IMR-90 (cell line): Measurements from ENCODE around the gene HTR3E. TPM values are rescaled to one million over a fixed set of nuclear protein-coding genes. Genes with fewer than 3 reads are reported as not detected.

ENCODE experiments used
- ATAC-seq: fragments of 200-7000 bp; cut with Tn5 transposase; 2 replicates; pipeline ENCODE4 v1.9.1; 2020; ENCODE audit warnings: low read depth, mild to moderate bottlenecking, moderate library complexity
- BruUV-seq: library from RNA; stranded (reverse); fragments of 400-500 nt; replicated peaks from 2 replicates; lab custom pipeline; 2021; lab: Mats Ljungman, UMichigan
- CTCF ChIA-PET: fragments of 300-600 bp; formaldehyde crosslinking; extraction: SDS; loops from one replicate; lab custom pipeline; 2021; ENCODE audit warnings: antibody characterized with exemption; lab: Yijun Ruan, JAX
- POLR2A ChIA-PET: fragments of 300-600 bp; sonication (Branson Sonifier 250); formaldehyde crosslinking; loops from one replicate; lab custom pipeline; 2022; ENCODE audit warnings: antibody characterized with exemption; ENCODE audit not compliant: unreplicated experiment; lab: Charles Lee
- DNase-seq: peaks from one replicate; pipeline ENCODE4 v3.0.0; 2013
- H2AFZ ChIP-seq: replicated peaks from 2 replicates; pipeline ENCODE3; 2013; ENCODE audit warnings: low read length, mild to moderate bottlenecking; ENCODE audit not compliant: poor library complexity
- H2AK5ac ChIP-seq: 2 replicates; pipeline ENCODE4 v1.6.1; 2013; ENCODE audit warnings: low read depth, low read length, inconsistent platforms
- H2AK9ac ChIP-seq: replicated peaks from 2 replicates; pipeline ENCODE3; 2013; ENCODE audit warnings: mild to moderate bottlenecking, low read depth, low read length, moderate library complexity; ENCODE audit not compliant: poor library complexity
- H2BK120ac ChIP-seq: 2 replicates; pipeline ENCODE4 v1.6.1; 2013; ENCODE audit warnings: low read depth, low read length, inconsistent platforms
- H2BK15ac ChIP-seq: 3 replicates; pipeline ENCODE4 v1.6.1; 2013; ENCODE audit warnings: low read depth, low read length, inconsistent platforms
- H2BK20ac ChIP-seq: 2 replicates; pipeline ENCODE4 v1.6.1; 2013; ENCODE audit warnings: low read depth, mild to moderate bottlenecking, inconsistent platforms, low read length, moderate library complexity
- H2BK5ac ChIP-seq: 2 replicates; pipeline ENCODE4 v1.6.1; 2013; ENCODE audit warnings: mild to moderate bottlenecking, low read depth, low read length, inconsistent platforms; ENCODE audit not compliant: poor library complexity, severe bottlenecking
- H3K14ac ChIP-seq: replicated peaks from 2 replicates; pipeline ENCODE4 v1.6.1; 2013; ENCODE audit warnings: low read depth, low read length, inconsistent platforms
- H3K18ac ChIP-seq: 2 replicates; pipeline ENCODE4 v1.6.1; 2013; ENCODE audit warnings: low read depth, low read length, control low read depth
- H3K23ac ChIP-seq: 2 replicates; pipeline ENCODE4 v1.6.1; 2013; ENCODE audit warnings: low read depth, low read length, inconsistent platforms
- H3K27ac ChIP-seq: 2 replicates; pipeline ENCODE4 v1.5.1; 2013; ENCODE audit warnings: mild to moderate bottlenecking, control low read depth, low read length; ENCODE audit not compliant: insufficient read depth
- H3K27me3 ChIP-seq: 2 replicates; pipeline ENCODE4 v1.6.1; 2013; ENCODE audit warnings: low read length; ENCODE audit not compliant: control insufficient read depth, insufficient read depth
- H3K36me3 ChIP-seq: 2 replicates; pipeline ENCODE4 v1.6.1; 2013; ENCODE audit warnings: low read length, mixed read lengths; ENCODE audit not compliant: control insufficient read depth, insufficient read depth
- H3K4ac ChIP-seq: 2 replicates; pipeline ENCODE4 v1.6.1; 2013; ENCODE audit warnings: low read depth, low read length, inconsistent platforms
- H3K4me1 ChIP-seq: 2 replicates; pipeline ENCODE4 v1.6.1; 2013; ENCODE audit warnings: low read length, mixed read lengths; ENCODE audit not compliant: control insufficient read depth, insufficient read depth
- H3K4me2 ChIP-seq: 2 replicates; pipeline ENCODE4 v1.6.1; 2013; ENCODE audit warnings: low read depth, mild to moderate bottlenecking, control low read depth, low read length, moderate library complexity
- H3K4me3 ChIP-seq: 2 replicates; pipeline ENCODE4 v1.5.1; 2013; ENCODE audit warnings: low read depth, mild to moderate bottlenecking, control low read depth, low read length, moderate library complexity; ENCODE audit not compliant: insufficient read depth
- H3K56ac ChIP-seq: 2 replicates; pipeline ENCODE4 v1.6.1; 2013; ENCODE audit warnings: low read length, inconsistent platforms; ENCODE audit not compliant: insufficient read depth; ENCODE audit errors: extremely low read depth
- H3K79me1 ChIP-seq, 2 experiments: 2 replicates each; pipeline ENCODE4 v1.6.1; 2013; ENCODE audit warnings: low read length in 2 of 2, inconsistent platforms in 1 of 2, low read depth in 1 of 2
- H3K9ac ChIP-seq: 2 replicates; pipeline ENCODE4 v1.6.1; 2013; ENCODE audit warnings: low read depth, low read length, control low read depth
- H3K9me1 ChIP-seq: 2 replicates; pipeline ENCODE4 v1.6.1; 2013; ENCODE audit warnings: low read length, inconsistent platforms; ENCODE audit not compliant: insufficient read depth
- H3K9me3 ChIP-seq: 2 replicates; pipeline ENCODE4 v1.6.1; 2013; ENCODE audit warnings: low read length; ENCODE audit not compliant: control insufficient read depth, insufficient read depth
- H4K20me1 ChIP-seq: 2 replicates; pipeline ENCODE4 v1.6.1; 2013; ENCODE audit warnings: low read length, inconsistent platforms; ENCODE audit not compliant: insufficient read depth
- H4K5ac ChIP-seq: 2 replicates; pipeline ENCODE4 v1.6.1; 2013; ENCODE audit warnings: mild to moderate bottlenecking, low read depth, low read length, control low read depth
- H4K8ac ChIP-seq, 2 experiments: 2 replicates each; pipeline ENCODE4 v1.6.1; 2013; ENCODE audit warnings: low read depth in 2 of 2, low read length in 2 of 2, control low read depth in 1 of 2, inconsistent platforms in 1 of 2
- H4K91ac ChIP-seq: 2 replicates; pipeline ENCODE4 v1.6.1; 2013; ENCODE audit warnings: low read depth, low read length, inconsistent platforms; ENCODE audit not compliant: insufficient read depth
- FOS ChIP-seq: fragments of 150-350 bp; IDR thresholded peaks from 2 replicates; pipeline ENCODE4 v1.6.1; 2016; ENCODE audit warnings: low read depth, low read length
- MXI1 ChIP-seq: IDR thresholded peaks from 2 replicates; pipeline ENCODE4 v1.6.1; 2012; ENCODE audit warnings: low read depth, mild to moderate bottlenecking, low read length, moderate library complexity, borderline replicate concordance
- RAD21 ChIP-seq: IDR thresholded peaks from 2 replicates; pipeline ENCODE4 v1.6.1; 2012; ENCODE audit warnings: low read length, improper control_type of control experiment
- RFX5 ChIP-seq: IDR thresholded peaks from 2 replicates; pipeline ENCODE4 v1.8.0; 2012; ENCODE audit warnings: low read depth, mild to moderate bottlenecking, low read length, moderate library complexity
- SMC3 ChIP-seq: fragments of 150-350 bp; IDR thresholded peaks from 2 replicates; pipeline ENCODE4 v1.6.1; 2016; ENCODE audit warnings: low read depth, mild to moderate bottlenecking, antibody characterized with exemption, low read length, moderate library complexity
- USF2 ChIP-seq: fragments of 150-350 bp; IDR thresholded peaks from 2 replicates; pipeline ENCODE4 v1.6.1; 2017; ENCODE audit warnings: mild to moderate bottlenecking, antibody characterized with exemption, low read length, low read depth
- WGBS, 2 experiments: methylation state at CpG; one replicate each; pipeline versions ENCODE4 v1.1.5 to v1.1.7; 2013; ENCODE audit warnings: missing lambda C conversion rate in 2 of 2; ENCODE audit not compliant: insufficient read length in 1 of 2; ENCODE audit errors: extremely low coverage in 2 of 2; 5-methylcytosine and 5-hydroxymethylcytosine counted together
- dilution Hi-C: fragments of 300-500 bp; cut with HindIII; formaldehyde crosslinking; loops from one replicate; pipeline ENCODE4 v1.14.3; 2018; ENCODE audit warnings: low sequenced_read_pairs; ENCODE audit not compliant: unreplicated experiment
- in situ Hi-C: fragments of 300-500 bp; cut with MboI; formaldehyde crosslinking; loops from 3 replicates; pipeline ENCODE4 v1.14.3; 2019; ENCODE audit warnings: low sequenced_read_pairs, inconsistent platforms, mixed read lengths
- intact Hi-C: fragments of 100-400 bp; cut with micrococcal nuclease; formaldehyde crosslinking; loops from 2 replicates; pipeline ENCODE4 v1.10.0; 2022
- polyA plus RNA-seq, 3 experiments: library from polyadenylated mRNA; depleted of rRNA; stranded (reverse); fragments of >200 nt; gene quantifications; 2 replicates each; pipeline ENCODE4 v1.2.3, GENCODE V29; 2012; ENCODE audit warnings: low replicate concordance in 1 of 3
- total RNA-seq: library from RNA; depleted of rRNA; stranded (reverse); fragments of >200 nt; gene quantifications from 2 replicates; pipeline ENCODE4 v1.2.3, GENCODE V29; 2012
- TF ChIP-seq, protein P1 (sequence below): conservative IDR thresholded peaks from 2 replicates; pipeline ENCODE4 v1.5.1; 2012; ENCODE audit warnings: mild to moderate bottlenecking, low read depth, low read length, improper control_type of control experiment

HTR3E gene
- total and polyA plus RNA-seq, 2 of the 4 experiments (the other 2 are of a cell fraction) = not detected

- H3K4me3 ChIP-seq = no peak overlapping the region
- peak; percentile 86 for ATAC-seq
- H3K9me3 ChIP-seq = no peaks in the 10 kb centered on the region
- no peak overlapping the region for H3K56ac ChIP-seq
- DNase-seq = peak; percentile 61
- H2BK120ac ChIP-seq = no peak overlapping the region
- peaks cover 45% of the 10 kb centered on the region for H3K36me3 ChIP-seq
- intact Hi-C loops (loop anchor here (1.0 to 5.0 kb wide), 2 partner anchors 107 to 144 kb away; no protein-coding TSS in a partner anchor), in situ Hi-C loops (no loop called here), dilution Hi-C loops (no loop called here)
- no peak overlapping the region for H3K14ac ChIP-seq
- POLR2A ChIA-PET = no interaction called here
- no peaks in the 10 kb centered on the region for H3K27me3 ChIP-seq
- H4K20me1 ChIP-seq = peaks cover 18% of the 10 kb centered on the region
- no peak overlapping the region for H4K5ac ChIP-seq
- H3K4me1 ChIP-seq = 0 out of 2 replicates have a peak, but pooled peaks cover 2% of the 10 kb centered on the region
- H2BK5ac ChIP-seq = no peak overlapping the region
- WGBS, 2 experiments = 6% methylated on average over 2 of the region's 4 CpGs; no CpG with 5 or more reads in 1 of the 2 experiments
- peak overlapping the region; percentile 37 for H2AK9ac ChIP-seq
- H3K18ac ChIP-seq = no peak overlapping the region
- no peak overlapping the region; the same call in 1 of the 2 replicates for H3K27ac ChIP-seq
- no peak overlapping the region for H3K9ac ChIP-seq
- no peak overlapping the region for H4K91ac ChIP-seq
- H3K9me1 ChIP-seq = no peaks in the 10 kb centered on the region; the same call in 1 of the 2 replicates
- peaks cover 15 to 22% of the 10 kb centered on the region in 2 experiments for H3K79me1 ChIP-seq
- H4K8ac ChIP-seq = no peak overlapping the region
- no peak overlapping the region for H2BK15ac ChIP-seq
- peak; percentile 19; the same call in 1 of the 2 replicates for TF ChIP-seq USF2
- TF ChIP-seq FOS = no peak
- TF ChIP-seq, protein P1, sequence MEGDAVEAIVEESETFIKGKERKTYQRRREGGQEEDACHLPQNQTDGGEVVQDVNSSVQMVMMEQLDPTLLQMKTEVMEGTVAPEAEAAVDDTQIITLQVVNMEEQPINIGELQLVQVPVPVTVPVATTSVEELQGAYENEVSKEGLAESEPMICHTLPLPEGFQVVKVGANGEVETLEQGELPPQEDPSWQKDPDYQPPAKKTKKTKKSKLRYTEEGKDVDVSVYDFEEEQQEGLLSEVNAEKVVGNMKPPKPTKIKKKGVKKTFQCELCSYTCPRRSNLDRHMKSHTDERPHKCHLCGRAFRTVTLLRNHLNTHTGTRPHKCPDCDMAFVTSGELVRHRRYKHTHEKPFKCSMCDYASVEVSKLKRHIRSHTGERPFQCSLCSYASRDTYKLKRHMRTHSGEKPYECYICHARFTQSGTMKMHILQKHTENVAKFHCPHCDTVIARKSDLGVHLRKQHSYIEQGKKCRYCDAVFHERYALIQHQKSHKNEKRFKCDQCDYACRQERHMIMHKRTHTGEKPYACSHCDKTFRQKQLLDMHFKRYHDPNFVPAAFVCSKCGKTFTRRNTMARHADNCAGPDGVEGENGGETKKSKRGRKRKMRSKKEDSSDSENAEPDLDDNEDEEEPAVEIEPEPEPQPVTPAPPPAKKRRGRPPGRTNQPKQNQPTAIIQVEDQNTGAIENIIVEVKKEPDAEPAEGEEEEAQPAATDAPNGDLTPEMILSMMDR = peak; percentile 53
- peak; percentile 63 for TF ChIP-seq RAD21
- TF ChIP-seq SMC3 = peak; percentile 37; the same call in 1 of the 2 replicates
- no peak for TF ChIP-seq MXI1
- no peak for TF ChIP-seq RFX5
- no peak overlapping the region for H2BK20ac ChIP-seq
- BruUV-seq = no TSS peak
- no peak overlapping the region for H3K4me2 ChIP-seq
- H3K23ac ChIP-seq = 0 out of 2 replicates have a peak overlapping the region, but pooled peaks have one; percentile 12
- H2AK5ac ChIP-seq = no peak overlapping the region
- peak overlapping the region; percentile 37 for H2AFZ ChIP-seq
- no peak overlapping the region for H3K4ac ChIP-seq
- CTCF ChIA-PET = no interaction called here
These were observed 48.3 kb downstream of the HTR3E start for GRCh38 chr3:184145111-184145524.
